DOHH2 (cell line): ENCODE measurements around the gene ALG12.

Source experiments
- EZH2phosphoT487 ChIP-seq: fragments of 200-600 bp; sonication (generic); IDR thresholded peaks from 2 replicates; pipeline ENCODE4 v1.6.1; 2017; ENCODE audit warnings: borderline replicate concordance, mild to moderate bottlenecking, antibody characterized with exemption, low read length, moderate library complexity, mixed read lengths
- TF ChIP-seq, protein P1 (sequence below): fragments of 200-600 bp; sonication (generic); IDR thresholded peaks from one replicate; pipeline ENCODE4 v1.5.1; 2014; ENCODE audit warnings: antibody characterized with exemption, mild to moderate bottlenecking, low read depth, low read length; ENCODE audit not compliant: poor library complexity, severe bottlenecking

- TF ChIP-seq, protein P1, sequence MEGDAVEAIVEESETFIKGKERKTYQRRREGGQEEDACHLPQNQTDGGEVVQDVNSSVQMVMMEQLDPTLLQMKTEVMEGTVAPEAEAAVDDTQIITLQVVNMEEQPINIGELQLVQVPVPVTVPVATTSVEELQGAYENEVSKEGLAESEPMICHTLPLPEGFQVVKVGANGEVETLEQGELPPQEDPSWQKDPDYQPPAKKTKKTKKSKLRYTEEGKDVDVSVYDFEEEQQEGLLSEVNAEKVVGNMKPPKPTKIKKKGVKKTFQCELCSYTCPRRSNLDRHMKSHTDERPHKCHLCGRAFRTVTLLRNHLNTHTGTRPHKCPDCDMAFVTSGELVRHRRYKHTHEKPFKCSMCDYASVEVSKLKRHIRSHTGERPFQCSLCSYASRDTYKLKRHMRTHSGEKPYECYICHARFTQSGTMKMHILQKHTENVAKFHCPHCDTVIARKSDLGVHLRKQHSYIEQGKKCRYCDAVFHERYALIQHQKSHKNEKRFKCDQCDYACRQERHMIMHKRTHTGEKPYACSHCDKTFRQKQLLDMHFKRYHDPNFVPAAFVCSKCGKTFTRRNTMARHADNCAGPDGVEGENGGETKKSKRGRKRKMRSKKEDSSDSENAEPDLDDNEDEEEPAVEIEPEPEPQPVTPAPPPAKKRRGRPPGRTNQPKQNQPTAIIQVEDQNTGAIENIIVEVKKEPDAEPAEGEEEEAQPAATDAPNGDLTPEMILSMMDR, result no peak
- TF ChIP-seq EZH2phosphoT487, result no peak
Observed at GRCh38 chr22:49948958-49949913, 31.0 kb upstream of the ALG12 start.
